RWPE1 (cell line): ENCODE data around the gene SCAPER.

Experiments used
- CTCF ChIA-PET: fragments of 350-600 bp; sonication (Branson Sonifier 250); formaldehyde crosslinking; extraction: SDS; loops from one replicate; lab custom pipeline; 2021; lab: Yijun Ruan, JAX
- POLR2A ChIA-PET: fragments of 400-600 bp; formaldehyde crosslinking; extraction: SDS; loops from one replicate; lab custom pipeline; 2020; ENCODE audit warnings: antibody characterized with exemption; ENCODE audit not compliant: low non-redundant PET; lab: Yijun Ruan, JAX
- DNase-seq: peaks from one replicate; pipeline ENCODE4 v3.0.0; 2012; ENCODE audit warnings: low spot score
- H3K27ac ChIP-seq: fragments of 450-650 bp; 2 replicates; pipeline ENCODE4 v1.5.1; 2017
- TF ChIP-seq, protein P1 (sequence below): fragments of 450-650 bp; conservative IDR thresholded peaks from 2 replicates; pipeline ENCODE4 v1.5.1; 2017; ENCODE audit warnings: low read depth, mild to moderate bottlenecking

The SCAPER gene

DNA sequence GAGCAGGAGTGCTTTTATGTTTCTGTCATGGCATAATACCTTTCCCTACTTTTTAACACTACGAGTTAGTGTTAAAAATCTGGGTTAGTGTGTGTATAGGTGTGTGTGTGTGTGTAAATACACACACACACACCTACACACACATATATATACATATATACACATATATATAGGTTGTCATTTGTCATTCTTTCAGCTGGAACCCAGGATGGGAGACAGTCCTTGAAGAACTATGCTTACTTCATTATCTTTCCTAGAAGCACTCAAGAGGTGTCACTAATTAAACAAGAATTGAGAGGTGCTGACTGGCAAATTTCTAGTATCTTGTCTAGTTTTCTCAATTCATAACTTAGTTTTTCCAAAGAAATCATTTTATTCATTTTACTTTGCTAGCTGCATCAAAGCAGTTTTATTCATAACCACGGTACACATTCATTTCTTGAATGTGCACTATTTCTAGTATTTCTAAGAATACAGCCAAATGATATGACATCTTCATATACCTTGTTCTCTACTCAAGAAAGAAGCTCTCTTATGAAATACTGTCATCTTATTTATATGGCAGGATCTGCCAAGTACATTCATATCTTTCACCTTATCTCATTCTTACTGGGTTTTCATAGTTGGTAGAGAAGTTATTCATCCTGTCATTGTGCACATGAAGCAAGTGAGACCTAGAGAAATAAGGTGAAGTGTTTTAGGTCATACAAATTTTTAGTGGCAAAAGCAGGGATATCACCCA, 522.0 kb downstream of the SCAPER start:
- ChIA-PET CTCF (interaction anchor here (0.5 to 1.0 kb wide), 3 partner anchors 20 to 106 kb away, joined by 3 to 7 read pairs (median 3); no protein-coding TSS in a partner anchor), POLR2A (no interaction called here)
- no peak overlapping the region for H3K27ac ChIP-seq
- TF ChIP-seq, protein P1, sequence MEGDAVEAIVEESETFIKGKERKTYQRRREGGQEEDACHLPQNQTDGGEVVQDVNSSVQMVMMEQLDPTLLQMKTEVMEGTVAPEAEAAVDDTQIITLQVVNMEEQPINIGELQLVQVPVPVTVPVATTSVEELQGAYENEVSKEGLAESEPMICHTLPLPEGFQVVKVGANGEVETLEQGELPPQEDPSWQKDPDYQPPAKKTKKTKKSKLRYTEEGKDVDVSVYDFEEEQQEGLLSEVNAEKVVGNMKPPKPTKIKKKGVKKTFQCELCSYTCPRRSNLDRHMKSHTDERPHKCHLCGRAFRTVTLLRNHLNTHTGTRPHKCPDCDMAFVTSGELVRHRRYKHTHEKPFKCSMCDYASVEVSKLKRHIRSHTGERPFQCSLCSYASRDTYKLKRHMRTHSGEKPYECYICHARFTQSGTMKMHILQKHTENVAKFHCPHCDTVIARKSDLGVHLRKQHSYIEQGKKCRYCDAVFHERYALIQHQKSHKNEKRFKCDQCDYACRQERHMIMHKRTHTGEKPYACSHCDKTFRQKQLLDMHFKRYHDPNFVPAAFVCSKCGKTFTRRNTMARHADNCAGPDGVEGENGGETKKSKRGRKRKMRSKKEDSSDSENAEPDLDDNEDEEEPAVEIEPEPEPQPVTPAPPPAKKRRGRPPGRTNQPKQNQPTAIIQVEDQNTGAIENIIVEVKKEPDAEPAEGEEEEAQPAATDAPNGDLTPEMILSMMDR: no peak
- no peak for DNase-seq

DNA sequence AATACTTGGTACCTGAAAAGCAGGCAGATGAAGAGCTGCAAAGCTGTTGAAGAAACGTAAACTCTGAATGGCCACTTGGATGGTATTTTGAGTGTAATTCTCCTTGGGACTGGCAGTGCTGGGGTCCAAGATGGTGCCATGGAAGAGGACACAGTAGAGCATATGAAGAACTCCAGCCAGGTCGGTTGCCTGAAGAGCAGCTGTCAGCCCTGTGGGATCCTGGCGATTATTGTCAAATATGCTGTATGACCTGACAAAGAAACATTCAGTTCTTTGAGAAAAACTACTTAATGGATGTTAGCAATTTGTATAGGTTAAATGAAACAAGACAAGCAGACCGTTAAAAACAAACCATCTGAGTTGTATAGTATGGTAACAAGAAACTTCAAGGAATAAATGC, 523.8 kb downstream of the SCAPER start:
- H3K27ac ChIP-seq: no peak overlapping the region
- no peak for DNase-seq
- TF ChIP-seq, protein P1: no peak
- POLR2A ChIA-PET: no interaction called here
- CTCF ChIA-PET: no interaction called here

DNA sequence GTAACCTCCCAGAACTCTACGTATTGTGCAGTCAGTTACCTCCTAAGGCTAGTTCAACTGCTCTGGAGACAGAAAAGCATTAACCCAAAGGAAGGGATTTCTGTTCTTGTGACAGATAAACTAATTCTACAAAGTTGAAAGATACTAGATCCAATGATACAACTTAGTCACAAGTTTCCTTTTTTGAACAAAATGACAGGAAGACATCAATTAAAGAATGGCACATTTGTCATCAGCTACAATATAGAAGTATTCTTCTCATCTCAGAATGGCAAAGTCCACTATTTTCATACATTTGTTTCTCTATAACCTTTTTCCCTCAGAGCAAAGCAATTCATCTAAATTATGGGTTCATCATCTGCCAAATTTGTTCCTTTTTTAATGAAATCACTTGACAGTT, 524.9 kb downstream of the SCAPER start:
- ChIA-PET POLR2A (no interaction called here), CTCF (no interaction called here)
- TF ChIP-seq, protein P1: no peak
- no peak overlapping the region for H3K27ac ChIP-seq
- DNase-seq: no peak

DNA sequence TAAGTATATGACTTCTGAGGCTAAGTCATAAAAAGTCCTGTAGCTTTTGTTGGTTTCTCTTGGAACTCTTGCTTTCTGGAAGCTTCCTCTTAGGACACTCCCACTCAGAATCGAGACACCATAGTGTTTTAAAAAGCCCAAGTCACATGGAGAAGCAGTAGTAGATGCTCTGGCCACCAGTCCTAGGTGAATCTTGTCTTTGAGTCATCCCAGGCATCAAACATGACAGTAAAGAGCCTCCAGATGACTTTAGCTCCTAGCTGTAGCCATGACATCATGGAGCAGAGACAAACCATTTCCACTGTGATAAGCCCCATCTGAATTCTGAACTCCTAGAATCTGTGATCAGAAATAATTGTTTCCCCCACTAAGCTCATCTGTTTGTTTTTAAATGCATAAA, 526.4 kb downstream of the SCAPER start:
- no peak for DNase-seq
- no peak overlapping the region for H3K27ac ChIP-seq
- CTCF ChIA-PET: no interaction called here
- TF ChIP-seq, protein P1: no peak
- POLR2A ChIA-PET: no interaction called here

DNA sequence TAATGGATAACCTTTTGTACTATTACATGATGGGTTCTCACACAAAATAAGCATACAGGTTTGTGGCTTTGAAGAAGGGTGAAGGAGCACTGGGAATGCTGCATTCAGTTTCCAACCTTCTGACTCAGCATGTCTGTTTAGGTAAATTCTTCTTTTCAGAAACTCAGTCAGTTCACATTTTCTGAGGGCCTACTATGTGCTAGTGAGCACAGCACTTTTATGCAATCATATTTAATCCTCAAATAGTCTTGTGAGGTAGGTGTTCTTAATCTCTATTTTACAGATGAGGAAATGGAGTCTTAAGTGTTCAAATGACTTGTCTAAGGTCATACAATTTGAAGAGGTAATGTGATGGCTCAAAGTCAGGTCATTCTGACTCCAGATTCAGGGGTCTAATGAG, 527.4 kb downstream of the SCAPER start:
- POLR2A ChIA-PET: no interaction called here
- CTCF ChIA-PET: no interaction called here
- H3K27ac ChIP-seq: no peak overlapping the region
- DNase-seq: no peak
- TF ChIP-seq, protein P1: no peak

DNA sequence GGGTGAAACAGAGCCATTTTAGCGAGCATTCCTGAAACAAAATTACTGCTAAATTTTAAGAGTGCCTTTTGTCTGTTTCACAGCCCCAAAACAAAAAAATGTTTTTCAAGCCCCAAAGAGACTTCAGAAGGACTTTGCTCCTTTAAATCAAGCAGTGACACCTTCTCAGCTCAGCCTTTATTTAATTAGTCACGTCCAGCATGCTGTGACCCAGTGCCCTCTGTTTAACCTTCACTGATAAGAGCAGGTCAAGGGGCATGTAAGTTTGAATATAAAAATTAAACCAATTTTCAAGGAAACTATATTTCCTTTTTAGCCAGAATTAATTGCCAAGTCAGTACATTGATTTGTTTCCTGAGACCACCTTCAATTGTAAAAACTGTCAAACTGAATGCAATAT, 527.9 kb downstream of the SCAPER start:
- DNase-seq: no peak
- POLR2A ChIA-PET: no interaction called here
- TF ChIP-seq, protein P1: no peak
- CTCF ChIA-PET: no interaction called here
- no peak overlapping the region for H3K27ac ChIP-seq
